Cerebellar nuclear complex (tissue), 1 donor: ENCODE data around the gene ADGRD1.

ENCODE experiments used
- DNase-seq, 2 experiments: peaks; one replicate each; lab custom pipeline; 2025; lab: John Stamatoyannopoulos, UW

Gene ADGRD1

DNA sequence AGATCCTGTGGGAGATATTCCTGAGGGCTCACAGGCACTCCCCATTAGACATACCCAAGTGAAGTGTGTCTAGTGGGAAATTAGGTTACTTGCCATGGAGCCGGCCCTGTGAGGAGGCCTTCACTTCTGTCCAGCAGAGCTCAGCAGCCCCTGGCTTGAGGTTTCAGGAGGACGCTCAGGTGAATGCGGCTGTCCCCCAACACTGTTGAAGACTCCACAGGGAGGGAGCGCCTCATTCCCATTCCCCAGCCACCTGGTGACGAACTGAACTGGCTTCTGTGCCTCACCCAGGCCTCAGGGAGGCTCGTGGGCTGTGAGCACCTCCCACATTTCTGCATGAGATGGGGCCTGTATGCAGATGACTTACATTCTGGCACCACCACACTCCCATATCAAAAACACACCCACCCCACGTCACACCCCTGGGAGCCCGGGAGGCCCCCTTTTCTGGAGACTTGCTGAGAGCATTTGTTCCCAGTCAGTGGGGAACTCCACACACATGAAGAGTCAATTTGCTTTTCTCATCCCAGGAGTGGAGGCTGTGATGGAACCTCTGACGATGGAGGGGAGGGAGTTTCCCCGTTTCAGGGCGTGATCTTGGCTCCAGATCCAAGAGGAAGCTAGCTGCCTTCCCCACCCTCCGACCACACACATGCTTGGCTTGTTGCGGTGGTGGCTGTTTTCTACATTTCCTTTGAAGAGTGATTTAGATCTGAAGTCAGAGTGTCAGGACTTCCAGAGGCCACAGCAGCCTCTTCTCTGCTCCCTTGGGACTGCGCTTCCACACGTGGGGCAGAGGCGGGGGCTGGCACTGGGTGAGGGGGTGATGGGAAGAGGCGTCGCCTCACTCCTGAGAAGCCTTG is 120.7 kb downstream of the ADGRD1 start:
- no peak for DNase-seq

DNA sequence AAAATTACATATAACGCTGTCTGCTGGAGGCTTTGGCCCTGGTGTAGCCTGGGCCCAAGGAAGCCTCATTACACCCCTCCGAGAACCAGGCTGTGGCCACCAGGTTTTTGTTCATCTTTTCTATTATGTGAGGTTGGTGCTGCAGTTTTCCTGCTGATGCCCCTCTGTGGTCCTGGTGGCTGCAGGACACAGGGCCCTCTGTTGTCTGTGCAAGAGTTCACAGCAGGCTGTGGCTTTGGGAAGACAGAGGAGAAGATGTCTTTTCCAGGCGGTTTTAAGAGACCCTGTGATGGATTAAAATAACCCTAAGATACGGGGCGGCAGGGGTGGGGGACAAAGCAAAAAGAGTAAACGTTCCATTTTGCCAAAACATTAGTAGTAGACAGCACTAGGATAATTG is 121.5 kb downstream of the ADGRD1 start:
- DNase-seq, result no peak

DNA sequence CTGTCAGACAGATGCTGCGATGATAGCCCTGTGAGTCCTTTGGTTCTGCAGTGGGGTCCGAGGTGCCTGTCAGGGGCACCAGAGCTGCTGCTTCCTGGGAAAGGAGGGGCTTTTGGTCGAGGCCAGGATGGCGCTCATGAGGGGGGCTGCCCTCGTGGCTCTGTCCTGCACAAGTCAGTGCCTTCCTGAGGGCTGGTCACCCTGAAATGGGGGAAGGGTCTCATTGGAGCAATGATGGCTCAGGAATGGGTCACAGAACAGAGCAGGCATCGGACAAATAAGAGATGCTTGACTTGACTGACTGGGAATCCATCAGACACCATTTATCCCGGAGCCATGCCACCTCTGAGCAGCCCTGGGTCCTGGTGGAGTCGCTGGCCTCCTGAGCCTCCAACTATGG is 121.9 kb downstream of the ADGRD1 start:
- DNase-seq, result no peak

DNA sequence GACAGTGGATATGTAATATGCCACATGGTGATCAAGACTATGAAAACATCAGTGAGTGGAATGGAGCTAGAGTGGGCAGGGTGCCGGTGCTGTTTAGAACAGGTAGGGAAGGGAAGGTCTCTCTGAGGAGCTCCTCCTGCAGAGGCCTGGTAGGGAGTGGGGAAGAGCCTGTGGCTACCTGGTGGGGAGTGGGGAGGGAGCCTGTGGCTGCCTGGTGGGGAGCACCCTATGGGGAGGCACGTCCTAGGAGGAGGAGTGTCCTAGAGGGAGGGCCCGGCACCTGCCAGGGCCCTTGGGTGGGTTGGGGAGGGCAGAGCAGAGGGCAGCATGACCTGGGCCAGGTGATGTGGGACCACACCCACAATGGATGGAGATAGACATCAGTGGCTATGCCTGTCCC is 122.6 kb downstream of the ADGRD1 start:
- no peak for DNase-seq

DNA sequence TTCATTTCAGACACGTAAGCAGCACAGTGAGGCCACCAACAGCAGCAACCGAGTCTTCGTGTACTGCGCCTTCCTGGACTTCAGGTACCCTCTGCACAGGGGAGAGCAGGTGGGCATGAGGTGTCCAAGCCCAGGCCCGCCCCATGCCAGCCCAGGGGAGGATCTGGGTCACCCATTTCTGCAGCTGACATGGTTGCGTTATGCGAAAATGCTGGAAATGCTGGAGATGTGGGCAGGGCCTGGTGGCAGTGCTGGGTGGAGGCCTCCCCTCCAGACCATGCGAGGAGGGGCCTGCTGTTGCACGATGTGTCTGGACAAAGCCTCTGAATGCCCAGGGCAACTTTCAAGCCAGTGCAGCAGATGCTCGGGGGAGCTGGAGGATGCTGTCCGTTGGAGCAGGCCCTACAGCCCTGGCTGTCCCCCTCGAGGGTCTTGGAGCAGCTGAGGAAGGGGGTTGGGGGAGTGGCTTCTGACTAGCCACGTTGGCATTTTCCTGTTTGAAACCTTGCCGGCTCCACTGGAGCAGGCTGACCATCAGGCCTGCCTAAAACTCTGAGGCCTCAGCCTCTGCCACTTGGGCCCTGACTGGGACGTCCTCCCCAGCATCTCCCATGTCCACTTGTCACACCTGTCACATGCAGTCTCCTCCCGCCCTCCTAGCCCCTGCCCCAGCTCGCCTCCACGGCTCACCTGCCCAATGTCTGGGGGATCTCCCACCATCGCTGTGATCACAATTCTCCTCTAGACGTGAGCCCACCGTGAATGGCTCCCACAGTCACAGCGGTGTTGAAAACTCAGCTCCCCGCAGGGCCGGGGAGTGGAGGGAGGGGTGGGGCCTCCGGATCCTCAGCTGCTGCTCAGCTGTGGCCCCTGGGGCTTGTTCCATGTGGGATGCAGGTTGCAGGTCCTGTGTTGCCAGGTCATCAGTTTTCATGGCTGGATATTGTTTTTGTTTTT is 123.4 kb downstream of the ADGRD1 start:
- DNase-seq, result no peak

GRCh38 chr12:131077931-131078391 is 124.3 kb downstream of the ADGRD1 start:
- no peak for DNase-seq

- DNase-seq, result no peak
Measured at GRCh38 chr12:131082290-131083194, 128.8 kb downstream of the ADGRD1 start.

- no peak for DNase-seq
Measured at GRCh38 chr12:131084341-131085011, 130.8 kb downstream of the ADGRD1 start.

DNA sequence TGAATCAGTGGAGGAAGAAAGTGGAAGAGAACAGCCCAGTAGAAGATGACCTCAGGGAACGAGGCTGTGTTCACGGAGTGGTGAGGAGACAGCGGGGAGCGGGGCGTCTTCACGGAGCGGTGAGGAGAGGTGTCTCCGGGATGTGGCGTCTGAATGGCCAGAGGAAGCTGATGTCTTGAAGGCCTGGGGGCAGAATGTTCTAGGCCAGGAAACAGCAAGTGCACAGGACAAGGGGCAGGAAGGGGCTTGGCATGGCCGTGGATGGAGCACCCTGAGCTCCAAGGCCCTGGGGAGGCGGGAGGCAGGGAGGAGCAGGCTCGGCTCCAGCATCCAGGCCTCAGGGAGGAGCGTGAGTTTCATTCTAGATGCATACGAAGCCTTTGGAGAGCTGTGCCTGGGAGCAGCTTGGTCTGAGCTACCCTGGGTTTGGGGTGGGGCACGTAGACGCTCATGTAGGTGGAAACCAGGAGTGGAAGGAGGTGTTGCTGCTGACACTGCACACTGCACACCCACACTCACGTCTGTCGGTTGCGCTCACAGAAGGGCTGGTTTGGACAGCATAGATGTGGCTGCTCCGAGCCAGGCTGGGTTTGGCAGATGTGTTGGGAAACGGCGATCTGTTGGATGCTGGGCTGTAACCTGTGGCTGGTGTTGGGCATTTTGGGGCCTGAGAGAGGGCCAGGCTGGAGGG is 131.6 kb downstream of the ADGRD1 start:
- DNase-seq, result no peak

- DNase-seq, result no peak
Measured at GRCh38 chr12:131085816-131086591, 132.3 kb downstream of the ADGRD1 start.

DNA sequence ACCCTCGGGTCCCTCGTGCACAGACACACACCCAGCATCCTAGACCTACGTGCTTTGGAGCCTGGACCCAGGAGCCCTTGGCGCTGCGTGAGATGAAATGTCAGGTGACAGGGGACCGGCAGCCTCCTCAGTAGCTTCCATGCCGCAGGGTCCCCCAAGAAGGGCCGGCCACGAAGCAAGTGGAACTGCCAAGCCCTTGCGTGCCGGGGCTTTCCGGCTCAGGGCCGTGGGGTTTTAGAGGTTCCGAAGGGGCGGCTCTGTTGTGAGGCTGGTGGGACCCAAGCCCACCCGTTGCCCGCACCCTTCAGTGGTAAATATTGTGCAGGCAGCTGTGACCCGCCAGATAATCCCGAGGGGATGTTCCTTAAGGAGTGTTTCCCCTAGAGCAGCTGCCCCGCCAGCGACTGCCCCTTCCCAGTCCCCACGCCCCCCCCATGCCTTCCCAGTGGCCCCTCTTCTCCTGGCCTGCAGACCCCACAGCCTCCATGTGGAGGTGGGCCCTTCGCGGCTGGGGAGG is 133.7 kb downstream of the ADGRD1 start:
- DNase-seq, result no peak

DNA sequence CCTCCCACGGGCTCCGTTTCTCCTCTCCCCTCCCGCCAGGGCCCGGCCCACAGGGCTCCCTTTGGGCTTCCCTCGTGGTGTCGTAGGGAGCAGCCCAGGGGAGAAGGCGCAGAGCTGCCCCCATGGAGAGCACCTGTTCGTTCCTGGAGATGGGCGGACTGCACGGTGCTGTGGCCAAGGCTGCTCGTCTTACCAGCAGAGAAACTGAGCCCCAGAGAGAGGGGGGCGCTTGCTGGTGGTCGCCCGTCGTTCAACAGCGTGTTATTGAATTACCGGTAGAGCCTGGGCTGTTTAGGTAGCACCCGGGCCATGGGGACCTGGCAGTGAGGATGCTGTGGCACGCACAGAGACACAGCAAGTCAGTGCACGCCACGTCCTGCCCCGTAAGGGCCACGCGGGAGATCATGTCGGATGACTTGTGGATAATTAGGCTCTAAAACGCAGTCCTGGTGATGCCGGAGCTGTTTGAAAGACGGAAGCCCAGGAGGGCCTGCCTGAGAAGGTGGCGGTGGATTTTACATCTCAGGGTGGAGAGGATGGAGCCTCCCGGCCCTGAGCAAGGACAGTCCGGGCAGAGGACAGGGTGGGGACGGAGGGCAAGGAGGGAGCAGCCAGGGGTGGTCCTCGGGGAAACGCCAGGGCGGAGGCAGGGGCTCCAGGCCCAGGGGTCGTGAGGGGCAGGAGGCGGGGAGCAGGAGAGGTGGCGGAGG is 134.4 kb downstream of the ADGRD1 start:
- no peak for DNase-seq

- DNase-seq, result no peak
Measured at GRCh38 chr12:131088701-131089530, 135.2 kb downstream of the ADGRD1 start.

GRCh38 chr12:131089531-131090273 is 136.0 kb downstream of the ADGRD1 start:
- no peak for DNase-seq

GRCh38 chr12:131090274-131091210 is 136.8 kb downstream of the ADGRD1 start:
- no peak for DNase-seq

DNA sequence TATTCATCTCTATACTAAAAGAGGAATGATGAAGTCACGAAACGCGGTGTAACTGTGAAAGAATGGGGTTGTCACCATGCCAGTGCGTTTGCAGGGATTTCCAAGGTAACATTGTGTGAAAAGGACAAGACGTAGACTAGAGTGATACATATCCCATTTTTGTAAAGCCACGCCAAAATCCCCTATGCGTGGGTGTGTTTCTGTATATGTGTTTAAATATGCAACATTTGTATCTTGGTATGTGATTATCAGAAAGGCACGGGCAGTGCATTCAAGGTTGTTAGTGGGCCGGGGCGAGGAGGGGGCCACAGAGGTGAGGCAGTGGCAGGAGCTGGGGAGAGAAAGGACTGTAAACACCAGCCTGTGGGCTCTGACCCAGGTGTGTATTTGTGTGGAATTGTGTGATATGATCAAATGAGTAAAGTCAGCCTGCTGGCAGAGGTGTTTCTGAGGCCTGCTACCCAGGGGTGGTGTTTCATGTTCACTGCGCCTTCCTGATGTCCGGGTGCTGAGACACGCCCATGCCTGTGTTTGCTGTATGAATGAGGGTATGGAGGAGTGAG is 137.8 kb downstream of the ADGRD1 start:
- DNase-seq, result no peak
